Bronchial epithelial cell (primary cell): Measurements from ENCODE around the gene ZBTB17. TPM values are rescaled to one million over a fixed set of nuclear protein-coding genes. Genes with fewer than 3 reads are reported as not detected.
"Not testable (repeated sequence)": the region's sequence is repeated elsewhere in the genome, so short reads cannot be mapped to it uniquely, and the experiment has no call there.

Experiments
- DNase-seq: peaks from one replicate; pipeline ENCODE4 v3.0.0-alpha.2; 2010; ENCODE audit warnings: low read depth
- FAIRE-seq: peaks from 2 replicates; lab custom pipeline; 2011; peaks lifted over from hg19 to GRCh38; lab: Jason Lieb, UNC
- H3K27me3 ChIP-seq: 2 replicates; pipeline ENCODE4 v1.5.1; 2011; ENCODE audit warnings: low read length; ENCODE audit not compliant: control insufficient read depth, insufficient read depth
- H3K36me3 ChIP-seq: 2 replicates; pipeline ENCODE4 v1.5.1; 2011; ENCODE audit warnings: low read length; ENCODE audit not compliant: control insufficient read depth, insufficient read depth
- H3K4me3 ChIP-seq: 2 replicates; pipeline ENCODE4 v1.5.1; 2011; ENCODE audit warnings: mild to moderate bottlenecking, low read depth, low read length, control low read depth
- total RNA-seq: library from RNA; depleted of rRNA; stranded (reverse); fragments of >200 nt; gene quantifications from 2 replicates; pipeline ENCODE4 v1.2.1, GENCODE V29; 2014
- TF ChIP-seq, protein P1 (sequence below): IDR thresholded peaks from 2 replicates; pipeline ENCODE4 v1.5.1; 2011; ENCODE audit warnings: mild to moderate bottlenecking, moderate library complexity, low read length, control low read depth, inconsistent platforms; ENCODE audit not compliant: insufficient read depth, severe bottlenecking

The ZBTB17 gene
- total RNA-seq, 1 donor from 2014 or later, result 33.7 TPM

DNA sequence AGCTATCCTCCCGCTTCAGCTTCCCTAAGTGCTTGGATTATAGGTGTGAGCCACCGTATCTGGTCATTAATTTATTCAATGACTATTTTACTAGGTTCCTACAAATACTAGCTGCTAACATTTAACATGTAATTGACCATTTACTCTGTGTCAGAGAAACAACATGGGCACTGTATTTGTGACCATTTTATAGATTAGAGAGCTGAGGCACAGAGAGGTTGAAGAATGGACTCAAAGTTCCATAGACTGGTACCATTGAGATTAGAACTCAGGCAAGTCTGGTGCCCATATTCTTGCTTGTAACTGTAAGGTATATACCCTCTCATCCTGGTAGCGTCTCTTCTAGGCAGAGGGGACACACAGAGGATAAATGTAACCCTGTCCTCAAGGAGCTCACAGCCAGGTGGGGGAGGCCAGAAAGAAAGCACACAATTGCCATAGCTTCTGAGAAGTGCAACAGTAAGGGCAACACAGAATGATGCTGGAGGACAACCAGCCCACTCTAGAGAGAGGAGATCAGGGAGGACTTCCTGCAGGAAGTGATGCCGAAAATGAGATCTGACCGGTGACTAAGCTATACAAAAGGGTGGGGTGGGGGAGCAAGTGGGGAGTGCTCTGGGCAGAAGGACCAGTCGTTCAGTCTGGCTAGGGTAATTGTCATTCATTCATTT lies 31.9 kb upstream of the ZBTB17 start:
- FAIRE-seq (no peak), DNase-seq (no peak)
- Histone ChIP-seq H3K4me3 (no peak overlapping the region), H3K36me3 (no peaks in the 10 kb centered on the region), H3K27me3 (no peaks in the 10 kb centered on the region)
- TF ChIP-seq, protein P1, sequence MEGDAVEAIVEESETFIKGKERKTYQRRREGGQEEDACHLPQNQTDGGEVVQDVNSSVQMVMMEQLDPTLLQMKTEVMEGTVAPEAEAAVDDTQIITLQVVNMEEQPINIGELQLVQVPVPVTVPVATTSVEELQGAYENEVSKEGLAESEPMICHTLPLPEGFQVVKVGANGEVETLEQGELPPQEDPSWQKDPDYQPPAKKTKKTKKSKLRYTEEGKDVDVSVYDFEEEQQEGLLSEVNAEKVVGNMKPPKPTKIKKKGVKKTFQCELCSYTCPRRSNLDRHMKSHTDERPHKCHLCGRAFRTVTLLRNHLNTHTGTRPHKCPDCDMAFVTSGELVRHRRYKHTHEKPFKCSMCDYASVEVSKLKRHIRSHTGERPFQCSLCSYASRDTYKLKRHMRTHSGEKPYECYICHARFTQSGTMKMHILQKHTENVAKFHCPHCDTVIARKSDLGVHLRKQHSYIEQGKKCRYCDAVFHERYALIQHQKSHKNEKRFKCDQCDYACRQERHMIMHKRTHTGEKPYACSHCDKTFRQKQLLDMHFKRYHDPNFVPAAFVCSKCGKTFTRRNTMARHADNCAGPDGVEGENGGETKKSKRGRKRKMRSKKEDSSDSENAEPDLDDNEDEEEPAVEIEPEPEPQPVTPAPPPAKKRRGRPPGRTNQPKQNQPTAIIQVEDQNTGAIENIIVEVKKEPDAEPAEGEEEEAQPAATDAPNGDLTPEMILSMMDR, result no peak

DNA sequence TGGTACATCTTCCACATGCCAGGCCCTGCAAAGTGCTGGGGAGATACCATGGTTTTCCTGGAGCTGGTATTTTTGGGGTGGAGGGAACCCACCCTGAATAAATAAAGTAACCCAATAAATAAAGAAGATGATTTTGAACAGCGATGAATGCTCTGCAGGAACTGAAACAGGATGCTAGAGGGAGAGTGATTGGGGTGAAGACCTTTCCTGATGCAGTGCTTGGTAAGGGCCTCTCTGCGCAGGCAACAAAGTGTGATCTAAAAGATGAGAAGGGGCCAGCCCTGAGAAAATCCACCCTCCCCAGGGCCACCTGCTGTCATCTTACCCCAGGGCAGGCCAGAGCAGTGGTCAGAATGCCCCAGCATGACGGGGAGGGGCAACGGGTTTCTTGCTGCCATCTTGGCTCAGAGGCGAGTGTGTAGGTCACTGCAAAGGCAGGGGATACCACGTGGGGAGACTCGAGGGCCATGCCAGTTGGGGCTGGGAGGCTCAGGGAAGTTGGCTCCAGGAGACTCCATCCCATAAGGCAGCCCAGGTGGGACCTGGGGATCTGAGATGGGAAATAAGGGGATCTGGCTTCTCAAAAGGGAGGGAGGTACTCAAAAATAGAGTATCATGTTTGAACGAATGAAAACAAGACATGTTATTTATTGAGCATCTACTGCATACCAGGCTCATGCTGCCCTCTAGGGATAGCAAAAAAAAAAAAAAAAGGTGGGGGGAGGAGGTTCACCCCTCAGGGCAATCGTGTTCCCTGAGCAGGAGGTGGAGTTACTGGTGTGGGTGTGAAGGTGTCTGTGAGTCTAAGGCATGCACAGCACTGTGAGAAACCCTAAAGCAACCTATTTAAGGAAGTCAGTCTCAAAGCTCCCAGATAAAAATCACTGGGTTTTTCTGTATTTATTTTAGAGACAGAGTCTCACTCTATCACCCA lies 30.9 kb upstream of the ZBTB17 start:
- Histone ChIP-seq H3K4me3 (no peak overlapping the region), H3K27me3 (no peaks in the 10 kb centered on the region), H3K36me3 (no peaks in the 10 kb centered on the region)
- TF ChIP-seq, protein P1, result peak; percentile 20
- no peak for FAIRE-seq
- DNase-seq, result peak; percentile 79

DNA sequence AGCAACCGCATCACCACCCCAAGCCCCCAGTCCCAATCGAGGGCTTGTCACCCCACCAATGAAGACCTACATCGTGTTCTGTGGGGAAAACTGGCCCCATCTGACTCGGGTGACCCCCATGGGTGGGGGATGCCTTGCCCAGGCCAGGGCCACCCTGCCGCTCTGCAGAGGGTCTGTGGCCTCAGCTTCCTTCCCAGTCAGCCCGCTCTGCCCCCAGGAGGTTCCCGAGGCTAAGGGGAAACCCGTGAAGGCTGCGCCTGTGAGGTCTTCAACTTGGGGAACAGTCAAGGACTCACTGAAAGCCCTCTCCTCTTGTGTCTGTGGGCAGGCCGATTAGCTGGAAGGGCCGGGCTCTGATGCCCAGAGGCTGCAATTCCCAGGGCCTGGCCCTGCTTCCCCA lies 30.1 kb upstream of the ZBTB17 start:
- H3K4me3 ChIP-seq, result no peak overlapping the region
- FAIRE-seq (no peak), DNase-seq (no peak)
- TF ChIP-seq, protein P1, result no peak
- H3K27me3 ChIP-seq, result no peaks in the 10 kb centered on the region
- H3K36me3 ChIP-seq, result no peaks in the 10 kb centered on the region

DNA sequence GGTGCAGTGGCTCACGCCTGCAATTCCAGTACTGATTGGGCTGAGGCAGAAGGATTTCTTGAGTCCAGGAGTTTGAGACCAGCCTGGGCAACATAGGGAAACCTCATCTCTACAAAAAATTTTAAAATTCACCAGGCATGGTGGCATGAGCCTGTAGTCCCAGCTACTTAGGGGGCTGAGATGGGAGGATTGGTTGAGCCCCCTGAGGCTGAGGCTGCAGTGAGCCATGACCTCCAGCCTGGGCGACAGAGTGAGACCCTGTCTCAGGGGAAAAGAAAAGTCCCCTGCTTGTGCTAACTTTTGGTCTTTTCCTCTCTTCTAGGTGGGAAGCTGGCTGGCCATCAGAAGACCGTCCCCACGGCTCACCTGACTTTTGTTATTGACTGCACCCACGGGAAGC lies 29.7 kb upstream of the ZBTB17 start:
- Histone ChIP-seq H3K36me3 (no peaks in the 10 kb centered on the region), H3K4me3 (no peak overlapping the region), H3K27me3 (no peaks in the 10 kb centered on the region)
- DNase-seq (no peak), FAIRE-seq (no peak)
- TF ChIP-seq, protein P1, result no peak

DNA sequence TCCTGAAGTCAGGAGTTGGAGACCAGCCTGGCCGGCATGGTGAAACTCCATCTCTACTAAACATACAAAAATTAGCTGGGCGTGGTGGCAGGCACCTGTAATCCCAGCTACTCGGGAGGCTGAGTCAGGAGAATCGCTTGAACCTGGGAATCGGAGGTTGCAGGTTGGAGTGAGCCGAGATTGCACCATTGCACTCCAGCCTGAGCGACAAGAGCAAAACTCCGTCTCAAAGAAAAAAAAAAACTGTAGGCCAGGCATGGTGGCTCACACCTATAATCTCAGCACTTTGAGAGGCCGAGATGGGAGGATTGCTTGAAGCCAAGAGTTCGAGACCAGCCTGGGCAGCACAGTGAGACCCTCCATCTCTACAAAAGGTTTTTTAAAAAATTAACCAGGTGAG lies 25.4 kb upstream of the ZBTB17 start:
- H3K36me3 ChIP-seq, DNase-seq, H3K27me3 ChIP-seq, H3K4me3 ChIP-seq, FAIRE-seq: not testable (repeated sequence)

DNA sequence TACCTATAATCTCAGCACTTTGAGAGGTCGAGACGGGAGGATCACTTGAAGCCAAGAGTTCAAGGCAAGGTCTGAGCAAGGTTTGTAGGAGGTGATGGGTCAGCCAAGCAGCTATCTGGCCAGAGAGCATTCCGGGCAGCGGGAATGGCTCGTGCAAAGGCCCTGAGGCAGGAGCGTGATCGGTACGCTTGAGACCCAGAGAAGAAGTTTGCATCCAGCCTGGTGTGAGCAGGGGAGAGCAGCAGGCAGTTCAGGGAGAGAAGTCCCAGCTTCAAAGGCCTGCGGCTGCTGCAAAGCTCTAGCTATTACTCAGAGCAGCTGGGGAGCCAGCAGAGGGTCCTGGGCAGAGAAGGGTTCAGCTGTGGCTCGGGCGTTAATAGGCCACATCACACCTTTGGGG lies 23.0 kb upstream of the ZBTB17 start:
- DNase-seq, result no peak
- H3K27me3 ChIP-seq, result no peaks in the 10 kb centered on the region
- no peak for FAIRE-seq
- no peak overlapping the region for H3K4me3 ChIP-seq
- TF ChIP-seq, protein P1, result no peak
- H3K36me3 ChIP-seq, result no peaks in the 10 kb centered on the region
